H1 (cell line): ENCODE results near the gene ABHD16B. TPM values are rescaled to one million over a fixed set of nuclear protein-coding genes. Genes with fewer than 3 reads are reported as not detected.
A peak's percentile ranks its signal among the peaks of the same experiment; 100 is the strongest.

Source experiments
- CTCF ChIA-PET: fragments of 300-600 bp; sonication (Branson Sonifier 250); formaldehyde crosslinking; loops from one replicate; lab custom pipeline; 2021; ENCODE audit not compliant: partially characterized antibody; lab: Charles Lee
- POLR2A ChIA-PET: fragments of 300-600 bp; sonication (Branson Sonifier 250); formaldehyde crosslinking; loops from one replicate; lab custom pipeline; 2021; ENCODE audit warnings: inconsistent platforms; ENCODE audit not compliant: partially characterized antibody; lab: Charles Lee
- DNase-seq, 2 experiments: peaks; one replicate each; pipeline versions ENCODE4 v3.0.0 to v3.0.0-alpha.2; 2010 to 2022; ENCODE audit warnings: low spot score in 2 of 2, low read depth in 1 of 2, mixed read lengths in 1 of 2
- FAIRE-seq: peaks from 2 replicates; lab custom pipeline; 2011; peaks lifted over from hg19 to GRCh38; lab: Jason Lieb, UNC
- H2AFZ ChIP-seq: 2 replicates; pipeline ENCODE4 v1.8.1; 2012; ENCODE audit warnings: low read length, inconsistent platforms
- H2AK5ac ChIP-seq: 2 replicates; pipeline ENCODE4 v1.6.1; 2013; ENCODE audit warnings: low read depth, low read length
- H2BK120ac ChIP-seq: replicated peaks from 2 replicates; pipeline ENCODE3; 2013; ENCODE audit warnings: low read depth, low read length, inconsistent platforms
- H2BK12ac ChIP-seq: 2 replicates; pipeline ENCODE4 v1.6.1; 2013; ENCODE audit warnings: low read depth, low read length
- H2BK15ac ChIP-seq: 2 replicates; pipeline ENCODE4 v1.6.1; 2013; ENCODE audit warnings: low read length
- H2BK20ac ChIP-seq: 2 replicates; pipeline ENCODE4 v1.6.1; 2013; ENCODE audit warnings: low read length
- H2BK5ac ChIP-seq: 2 replicates; pipeline ENCODE4 v1.6.1; 2013; ENCODE audit warnings: low read depth, low read length
- H3K14ac ChIP-seq: 2 replicates; pipeline ENCODE4 v1.6.1; 2013; ENCODE audit warnings: inconsistent platforms; ENCODE audit not compliant: insufficient read length
- H3K18ac ChIP-seq: 2 replicates; pipeline ENCODE4 v1.6.1; 2013; ENCODE audit warnings: low read length; ENCODE audit errors: extremely low read depth
- H3K23ac ChIP-seq: 2 replicates; pipeline ENCODE4 v1.6.1; 2013; ENCODE audit warnings: inconsistent platforms; ENCODE audit not compliant: insufficient read length
- H3K23me2 ChIP-seq: 2 replicates; pipeline ENCODE4 v1.6.1; 2013; ENCODE audit warnings: low read depth, low read length
- H3K27ac ChIP-seq: 2 replicates; pipeline ENCODE4 v1.6.1; 2011; ENCODE audit warnings: low read depth, low read length, inconsistent platforms
- H3K27me3 ChIP-seq, 4 experiments: replicated peaks in 1 of 4; 1 replicate in 1 of 4; 2 replicates in 3 of 4; pipeline versions ENCODE4 v1.6.1 to v1.8.1; 2011 to 2013; ENCODE audit warnings: low read length in 3 of 4, mild to moderate bottlenecking in 3 of 4, inconsistent platforms in 2 of 4, mixed read lengths in 2 of 4, moderate library complexity in 1 of 4; ENCODE audit not compliant: control insufficient read depth in 3 of 4, insufficient read depth in 3 of 4; ENCODE audit errors: extremely low read depth in 1 of 4
- H3K36me3 ChIP-seq, 4 experiments: 2 replicates each; pipeline versions ENCODE4 v1.6.1 to v1.8.1; 2011 to 2013; ENCODE audit warnings: mild to moderate bottlenecking in 4 of 4, low read length in 3 of 4, moderate library complexity in 2 of 4, control low read depth in 1 of 4, inconsistent platforms in 1 of 4; ENCODE audit not compliant: insufficient read depth in 4 of 4, control insufficient read depth in 2 of 4
- H3K4ac ChIP-seq: replicated peaks from 2 replicates; pipeline ENCODE3; 2013; ENCODE audit warnings: low read length, low read depth, mixed read lengths, inconsistent platforms; ENCODE audit not compliant: insufficient read length
- H3K4me1 ChIP-seq, 4 experiments: replicated peaks in 1 of 4; 1 replicate in 1 of 4; 2 replicates in 3 of 4; pipeline versions ENCODE4 v1.6.1 to v1.8.1; 2011 to 2013; ENCODE audit warnings: low read length in 3 of 4, inconsistent platforms in 2 of 4, mixed read lengths in 1 of 4; ENCODE audit not compliant: insufficient read depth in 4 of 4, control insufficient read depth in 3 of 4
- H3K4me2 ChIP-seq, 2 experiments: 2 replicates each; pipeline versions ENCODE4 v1.6.1 to v1.8.1; 2011 to 2013; ENCODE audit warnings: low read depth in 2 of 2, low read length in 2 of 2, control low read depth in 1 of 2, inconsistent platforms in 1 of 2, mild to moderate bottlenecking in 1 of 2; ENCODE audit not compliant: insufficient read depth in 1 of 2
- H3K4me3 ChIP-seq, 4 experiments: fragments of 200-600, 300-600 bp in 1 of 4; sonication (generic), shearing (Covaris generic), sonication (Bioruptor Twin) in 1 of 4; 2 replicates each; pipeline versions ENCODE4 v1.5.1 to v1.8.1; 2011 to 2016; ENCODE audit warnings: low read length in 4 of 4, low read depth in 3 of 4, control low read depth in 2 of 4, inconsistent platforms in 2 of 4, mild to moderate bottlenecking in 2 of 4, mixed read lengths in 1 of 4, moderate library complexity in 1 of 4; ENCODE audit not compliant: insufficient read depth in 2 of 4; ENCODE audit errors: extremely low read depth in 1 of 4
- H3K56ac ChIP-seq: replicated peaks from 2 replicates; pipeline ENCODE3; 2013; ENCODE audit warnings: low read depth, mild to moderate bottlenecking, mixed read lengths, low read length, inconsistent platforms; ENCODE audit not compliant: insufficient read length
- H3K79me1 ChIP-seq: 2 replicates; pipeline ENCODE4 v1.6.1; 2013; ENCODE audit warnings: low read depth, low read length, control low read depth
- H3K79me2 ChIP-seq, 2 experiments: 2 replicates each; pipeline versions ENCODE4 v1.6.1 to v1.8.1; 2012 to 2013; ENCODE audit warnings: low read length in 2 of 2, mild to moderate bottlenecking in 2 of 2, inconsistent platforms in 1 of 2; ENCODE audit not compliant: insufficient read depth in 2 of 2, control insufficient read depth in 1 of 2
- H3K9ac ChIP-seq, 4 experiments: replicated peaks in 1 of 4; 1 replicate in 1 of 4; 2 replicates in 3 of 4; pipeline versions ENCODE4 v1.6.1 to v1.8.1; 2011 to 2013; ENCODE audit warnings: low read depth in 3 of 4, low read length in 3 of 4, control low read depth in 2 of 4, mild to moderate bottlenecking in 2 of 4, moderate library complexity in 2 of 4, inconsistent platforms in 1 of 4; ENCODE audit errors: extremely low read depth in 1 of 4
- H3K9me3 ChIP-seq, 2 experiments: 2 replicates each; pipeline versions ENCODE4 v1.6.1 to v1.8.1; 2012 to 2013; ENCODE audit warnings: mild to moderate bottlenecking in 2 of 2, moderate library complexity in 2 of 2, control low read depth in 1 of 2, inconsistent platforms in 1 of 2, low read depth in 1 of 2, low read length in 1 of 2, mixed read lengths in 1 of 2; ENCODE audit not compliant: insufficient read depth in 2 of 2
- H4K20me1 ChIP-seq, 2 experiments: replicated peaks in 1 of 2; 2 replicates each; pipeline versions ENCODE3 to v1.8.1; 2011 to 2013; ENCODE audit warnings: inconsistent platforms in 2 of 2, low read length in 2 of 2, mild to moderate bottlenecking in 1 of 2; ENCODE audit not compliant: insufficient read depth in 2 of 2, control insufficient read depth in 1 of 2
- H4K5ac ChIP-seq: 2 replicates; pipeline ENCODE4 v1.6.1; 2013; ENCODE audit warnings: low read length, low read depth, mixed read lengths, inconsistent platforms; ENCODE audit not compliant: insufficient read length
- H4K8ac ChIP-seq: 2 replicates; pipeline ENCODE4 v1.8.0; 2013; ENCODE audit warnings: mild to moderate bottlenecking, moderate library complexity, low read length, inconsistent platforms; ENCODE audit not compliant: insufficient read depth; ENCODE audit errors: extremely low read depth
- H4K91ac ChIP-seq: replicated peaks from 2 replicates; pipeline ENCODE3; 2013; ENCODE audit warnings: low read length, mixed read lengths, inconsistent platforms; ENCODE audit not compliant: insufficient read length
- TEAD4 ChIP-seq: IDR thresholded peaks from 2 replicates; pipeline ENCODE4 v1.6.1; 2012; ENCODE audit warnings: low read depth, low read length, inconsistent platforms, mixed read lengths
- whole genome bisulfite sequencing, 2 experiments: shearing (Covaris generic) in 1 of 2; methylation state at CpG; one replicate each; pipeline versions ENCODE4 v1.1.6 to v1.1.7; 2013 to 2015; ENCODE audit warnings: low lambda C conversion rate in 2 of 2, mixed read lengths in 2 of 2, inconsistent platforms in 1 of 2, low coverage in 1 of 2, missing lambda C conversion rate in 1 of 2; ENCODE audit not compliant: insufficient replicate concordance in 2 of 2, insufficient coverage in 1 of 2, insufficient read length in 1 of 2; ENCODE audit errors: extremely low coverage in 1 of 2, missing lambda C conversion rate in 1 of 2; 5-methylcytosine and 5-hydroxymethylcytosine counted together
- polyA plus RNA-seq, 7 experiments: library from polyadenylated mRNA; depleted of rRNA in 3 of 7; stranded (reverse) in 5 of 7; unstranded in 2 of 7; fragments of >200 nt in 5 of 7; fragments of 200-250 nt in 2 of 7; gene quantifications; 1 replicate in 5 of 7; 2 replicates in 1 of 7; 4 replicates in 1 of 7; pipeline versions ENCODE4 v1.2.1 to v1.2.3, GENCODE V29; 2011 to 2013; ENCODE audit warnings: missing spikeins in 2 of 7, mixed read lengths in 2 of 7
- total RNA-seq: library from RNA; stranded (reverse); fragmentation: NEBNext Ultra II Directional; extraction: Animal tissue kit (Norgen Biotek cat#: 25700); gene quantifications from 2 replicates; pipeline ENCODE4 v1.2.1, GENCODE V29; 2021
- TF ChIP-seq, protein P1 (sequence below), 3 experiments: IDR thresholded peaks; 1 replicate in 2 of 3; 2 replicates in 1 of 3; pipeline versions ENCODE4 v1.5.1 to v1.6.1; 2011; ENCODE audit warnings: low read length in 3 of 3, mild to moderate bottlenecking in 3 of 3, inconsistent platforms in 2 of 3, low read depth in 1 of 3, moderate library complexity in 1 of 3; ENCODE audit not compliant: insufficient read depth in 1 of 3; ENCODE audit errors: control extremely low read depth in 1 of 3

The ABHD16B gene
- total and polyA plus RNA-seq, 2 of the 8 experiments (the other 6 are each of a cell fraction or from before 2014, with no cell fraction given): not detected

DNA sequence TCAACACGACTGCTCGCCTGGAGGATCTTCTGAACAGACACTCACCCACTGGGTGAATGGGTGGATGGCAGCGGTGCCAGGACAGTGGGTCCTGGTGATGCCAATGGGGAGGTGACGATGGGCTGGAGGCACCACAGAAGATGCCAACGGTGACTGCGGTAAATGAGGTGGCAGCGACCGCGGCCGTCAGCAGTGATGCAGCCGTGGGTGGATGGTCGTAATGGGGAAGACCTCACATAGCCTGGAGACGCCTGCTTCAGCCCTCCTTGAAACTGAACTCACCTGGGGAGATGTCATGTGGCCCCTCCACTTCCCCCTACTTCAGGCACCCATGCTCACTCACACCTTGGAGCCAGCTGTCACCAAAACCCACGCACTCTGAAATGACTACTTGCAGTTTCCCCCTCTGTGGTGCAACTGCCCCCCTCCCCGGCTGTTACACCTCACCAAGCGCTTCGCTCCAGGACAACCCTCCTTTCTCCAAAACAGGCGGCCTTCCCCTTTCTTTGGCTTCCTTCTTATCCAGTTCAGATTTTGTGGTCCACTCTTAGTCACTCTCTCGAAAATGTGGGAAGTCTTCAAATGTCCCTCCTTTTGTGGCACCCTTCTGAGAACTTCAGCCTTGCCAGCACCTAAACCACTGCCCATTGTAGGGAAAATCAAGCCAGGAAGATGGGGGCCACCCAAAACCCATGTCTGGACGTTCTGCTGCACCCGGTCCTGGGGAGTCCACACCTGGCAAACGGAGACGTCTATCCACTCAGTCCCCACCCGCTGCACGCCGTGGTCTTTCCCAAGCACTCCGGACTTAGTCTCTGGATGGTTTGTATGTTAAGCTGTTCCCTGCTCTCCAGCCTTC, 10.4 kb upstream of the ABHD16B start:
- H2BK15ac ChIP-seq: peak overlapping the region; percentile 92
- H4K8ac ChIP-seq: no peak overlapping the region
- FAIRE-seq (no peak), DNase-seq (no peak)
- H3K14ac ChIP-seq: no peak overlapping the region
- no peaks in the 10 kb centered on the region for H3K36me3 ChIP-seq
- no peak overlapping the region for H3K4me2 ChIP-seq
- peaks cover 6 to 48% (median 39%) of the 10 kb centered on the region in 4 experiments for H3K4me1 ChIP-seq
- H3K23me2 ChIP-seq: peaks cover 16% of the 10 kb centered on the region; the same call in 1 of the 2 replicates
- no peak overlapping the region for H2AK5ac ChIP-seq
- H3K18ac ChIP-seq: peak overlapping the region; percentile 2; the same call in 1 of the 2 replicates
- no peak overlapping the region for H3K56ac ChIP-seq
- peak overlapping the region; percentile 21; the same call in 1 of the 2 replicates for H2BK5ac ChIP-seq
- H4K91ac ChIP-seq: peak overlapping the region; percentile 22
- H3K4me3 ChIP-seq: no peak overlapping the region
- no peaks in the 10 kb centered on the region for H3K79me1 ChIP-seq
- no peak overlapping the region for H3K4ac ChIP-seq
- no peak overlapping the region for H3K27ac ChIP-seq
- peak overlapping the region; percentile 80; the same call in 1 of the 2 replicates for H2BK12ac ChIP-seq
- no peaks in the 10 kb centered on the region for H3K27me3 ChIP-seq
- H3K23ac ChIP-seq: no peak overlapping the region
- peak overlapping the region; percentile 15 for H2BK120ac ChIP-seq
- H3K79me2 ChIP-seq: no peaks in the 10 kb centered on the region
- H3K9me3 ChIP-seq: no peaks in the 10 kb centered on the region
- H4K20me1 ChIP-seq: peaks cover 0 to 4% of the 10 kb centered on the region in 2 experiments
- WGBS, 2 experiments: 92% methylated on average over 27 of the region's 27 CpGs; no CpG with 5 or more reads in 1 of the 2 experiments
- TF ChIP-seq, protein P1, sequence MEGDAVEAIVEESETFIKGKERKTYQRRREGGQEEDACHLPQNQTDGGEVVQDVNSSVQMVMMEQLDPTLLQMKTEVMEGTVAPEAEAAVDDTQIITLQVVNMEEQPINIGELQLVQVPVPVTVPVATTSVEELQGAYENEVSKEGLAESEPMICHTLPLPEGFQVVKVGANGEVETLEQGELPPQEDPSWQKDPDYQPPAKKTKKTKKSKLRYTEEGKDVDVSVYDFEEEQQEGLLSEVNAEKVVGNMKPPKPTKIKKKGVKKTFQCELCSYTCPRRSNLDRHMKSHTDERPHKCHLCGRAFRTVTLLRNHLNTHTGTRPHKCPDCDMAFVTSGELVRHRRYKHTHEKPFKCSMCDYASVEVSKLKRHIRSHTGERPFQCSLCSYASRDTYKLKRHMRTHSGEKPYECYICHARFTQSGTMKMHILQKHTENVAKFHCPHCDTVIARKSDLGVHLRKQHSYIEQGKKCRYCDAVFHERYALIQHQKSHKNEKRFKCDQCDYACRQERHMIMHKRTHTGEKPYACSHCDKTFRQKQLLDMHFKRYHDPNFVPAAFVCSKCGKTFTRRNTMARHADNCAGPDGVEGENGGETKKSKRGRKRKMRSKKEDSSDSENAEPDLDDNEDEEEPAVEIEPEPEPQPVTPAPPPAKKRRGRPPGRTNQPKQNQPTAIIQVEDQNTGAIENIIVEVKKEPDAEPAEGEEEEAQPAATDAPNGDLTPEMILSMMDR (IDR thresholded peaks at IDR 0.05; ENCODE audit: control extremely low read depth in 1 of 3, insufficient read depth in 1 of 3, low read depth in 1 of 3, low read length in 3 of 3): no peak
- TF ChIP-seq TEAD4: no peak
- H2BK20ac ChIP-seq: no peak overlapping the region; the same call in 1 of the 2 replicates
- ChIA-PET CTCF (interaction anchor here (0.7 to 1.2 kb wide), 5 partner anchors 42 to 343 kb away, joined by 3 read pairs; no protein-coding TSS in a partner anchor), POLR2A (interaction anchor here (1.2 kb wide), 1 partner anchor 14 kb away, joined by 3 read pairs; the partner anchor contains the start of gene TPD52L2)
- H2AFZ ChIP-seq: no peak overlapping the region
- H4K5ac ChIP-seq: no peak overlapping the region
- no peak overlapping the region for H3K9ac ChIP-seq
